CD4-positive, CD25-positive, alpha-beta regulatory T cell (primary cell): ENCODE data around the gene FCRLA. TPM values are rescaled to one million over a fixed set of nuclear protein-coding genes. Genes with fewer than 3 reads are reported as not detected.

Experiments
- ATAC-seq, 2 donors: fragments of 150-1000 bp; cut with Tn5 transposase; one replicate each; pipeline ENCODE4 v1.10.0; 2021; ENCODE audit warnings: low read depth in 2 of 2, moderate number of reproducible peaks in 2 of 2, moderate library complexity in 1 of 2
- DNase-seq, 3 donors: peaks; one replicate each; pipeline versions ENCODE4 v3.0.0 to v3.0.0-alpha.2; 2012 to 2022; ENCODE audit warnings: mixed read lengths in 1 of 3
- H3K27ac ChIP-seq: one replicate; pipeline ENCODE4 v1.7.0; 2013; ENCODE audit warnings: mild to moderate bottlenecking, low read length; ENCODE audit not compliant: insufficient read depth, poor library complexity, severe bottlenecking
- H3K27me3 ChIP-seq: one replicate; pipeline ENCODE4 v1.7.0; 2013; ENCODE audit warnings: low read length; ENCODE audit not compliant: control insufficient read depth, insufficient read depth
- H3K36me3 ChIP-seq: one replicate; pipeline ENCODE4 v1.7.0; 2013; ENCODE audit warnings: mild to moderate bottlenecking, low read length, moderate library complexity; ENCODE audit not compliant: control insufficient read depth, insufficient read depth
- H3K4me1 ChIP-seq: 2 replicates; pipeline ENCODE4 v1.7.0; 2013; ENCODE audit warnings: mild to moderate bottlenecking, low read length; ENCODE audit not compliant: insufficient read depth, control insufficient read depth, poor library complexity, severe bottlenecking
- H3K4me3 ChIP-seq: one replicate; pipeline ENCODE4 v1.7.0; 2013; ENCODE audit warnings: low read depth, mild to moderate bottlenecking, low read length, moderate library complexity
- H3K9me3 ChIP-seq, 2 experiments: 1 replicate in 1 of 2; 2 replicates in 1 of 2; pipeline ENCODE4 v1.7.0; 2013; ENCODE audit warnings: low read length in 2 of 2, mild to moderate bottlenecking in 1 of 2, moderate library complexity in 1 of 2; ENCODE audit not compliant: control insufficient read depth in 2 of 2
- H3K27ac Mint-ChIP-seq, 3 donors: one replicate each; pipeline ENCODE4 v1.8.0; 2020 to 2022; ENCODE audit warnings: mild to moderate bottlenecking in 3 of 3, mixed read lengths in 3 of 3, moderate library complexity in 2 of 3
- H3K27me3 Mint-ChIP-seq: one replicate; pipeline ENCODE4 v1.8.0; 2022; ENCODE audit warnings: mild to moderate bottlenecking, mixed read lengths
- H3K36me3 Mint-ChIP-seq: one replicate; pipeline ENCODE4 v1.8.0; 2020; ENCODE audit warnings: mixed read lengths
- H3K4me1 Mint-ChIP-seq, 4 donors: one replicate each; pipeline ENCODE4 v1.8.0; 2020 to 2022; ENCODE audit warnings: mixed read lengths in 4 of 4, mild to moderate bottlenecking in 1 of 4
- H3K4me3 Mint-ChIP-seq, 4 donors: one replicate each; pipeline ENCODE4 v1.8.0; 2020 to 2022; ENCODE audit warnings: mild to moderate bottlenecking in 4 of 4, mixed read lengths in 4 of 4, moderate library complexity in 3 of 4
- H3K9me3 Mint-ChIP-seq, 7 donors: one replicate each; pipeline ENCODE4 v1.8.0; 2020 to 2022; ENCODE audit warnings: mixed read lengths in 7 of 7, mild to moderate bottlenecking in 3 of 7, moderate library complexity in 2 of 7
- polyA plus RNA-seq, 4 donors: library from polyadenylated mRNA; unstranded; fragments of 300-500 nt; fragmentation: Illumina TruSeq; gene quantifications; one replicate each; pipeline ENCODE4 v1.2.3, GENCODE V29; 2021
- total RNA-seq: library from RNA; stranded (reverse); gene quantifications from one replicate; pipeline ENCODE4 v1.2.3, GENCODE V29; 2022

Gene FCRLA
- total and polyA plus RNA-seq, 5 donors from 2014 or later: 0.51 to 2.1 (median 0.51) TPM; not detected in 2

GRCh38 chr1:161736335-161736969 lies 29.4 kb downstream of the FCRLA start:
- no peak overlapping the region for H3K27ac ChIP-seq
- peaks cover 14% of the 10 kb centered on the region for H3K27me3 Mint-ChIP-seq
- H3K4me3 ChIP-seq: no peak overlapping the region
- no peaks in the 10 kb centered on the region for H3K36me3 ChIP-seq
- H3K9me3 ChIP-seq: no peaks in the 10 kb centered on the region
- H3K36me3 Mint-ChIP-seq: no peaks in the 10 kb centered on the region
- no peak overlapping the region for H3K27ac Mint-ChIP-seq
- H3K4me1 ChIP-seq: peaks cover 4% of the 10 kb centered on the region
- peaks cover 0 to 7% (median 1%) of the 10 kb centered on the region in 4 donors for H3K4me1 Mint-ChIP-seq
- DNase-seq: no peak
- peaks cover 24% of the 10 kb centered on the region for H3K27me3 ChIP-seq
- ATAC-seq: no peak
- H3K4me3 Mint-ChIP-seq: no peak overlapping the region
- peaks cover 0 to 2% (median 0%) of the 10 kb centered on the region in 7 donors for H3K9me3 Mint-ChIP-seq

GRCh38 chr1:161737625-161738024 lies 30.6 kb downstream of the FCRLA start:
- H3K9me3 ChIP-seq: no peaks in the 10 kb centered on the region
- Mint-ChIP-seq H3K4me1 (peaks cover 0 to 8% (median 1%) of the 10 kb centered on the region in 4 donors), H3K36me3 (no peaks in the 10 kb centered on the region), H3K27ac (peak overlapping the region in 1 of 3 donors; percentile 27), H3K27me3 (peaks cover 12% of the 10 kb centered on the region), H3K9me3 (peaks cover 0 to 2% (median 0%) of the 10 kb centered on the region in 7 donors), H3K4me3 (no peak overlapping the region)
- peaks cover 4% of the 10 kb centered on the region for H3K4me1 ChIP-seq
- H3K27ac ChIP-seq: no peak overlapping the region
- ATAC-seq (no peak), DNase-seq (no peak)
- H3K27me3 ChIP-seq: peaks cover 14% of the 10 kb centered on the region
- no peaks in the 10 kb centered on the region for H3K36me3 ChIP-seq
- no peak overlapping the region for H3K4me3 ChIP-seq

GRCh38 chr1:161738627-161739287 lies 31.7 kb downstream of the FCRLA start:
- Mint-ChIP-seq H3K4me3 (peak overlapping the region in 1 of 4 donors; percentile 45), H3K27me3 (peaks cover 14% of the 10 kb centered on the region), H3K36me3 (no peaks in the 10 kb centered on the region), H3K27ac (no peak overlapping the region), H3K9me3 (peaks cover 0 to 2% (median 0%) of the 10 kb centered on the region in 7 donors), H3K4me1 (peaks cover 0 to 8% (median 1%) of the 10 kb centered on the region in 4 donors)
- Histone ChIP-seq H3K9me3 (no peaks in the 10 kb centered on the region), H3K27ac (no peak overlapping the region), H3K36me3 (no peaks in the 10 kb centered on the region), H3K4me3 (no peak overlapping the region), H3K27me3 (peaks cover 13% of the 10 kb centered on the region), H3K4me1 (peaks cover 4% of the 10 kb centered on the region)
- ATAC-seq (peak; percentile 63 to 70), DNase-seq (peak in 2 of 3 donors; percentile 38 to 53)

- no peak for ATAC-seq
- H3K27ac Mint-ChIP-seq: no peak overlapping the region
Observed at GRCh38 chr1:161739865-161740566, 33.0 kb downstream of the FCRLA start.

GRCh38 chr1:161740921-161741320 lies 33.9 kb downstream of the FCRLA start:
- Histone ChIP-seq H3K4me3 (no peak overlapping the region), H3K27ac (no peak overlapping the region), H3K27me3 (peaks cover 10% of the 10 kb centered on the region), H3K4me1 (peaks cover 4% of the 10 kb centered on the region), H3K9me3 (no peaks in the 10 kb centered on the region), H3K36me3 (no peaks in the 10 kb centered on the region)
- H3K4me1 Mint-ChIP-seq: peaks cover 0 to 8% (median 1%) of the 10 kb centered on the region in 4 donors
- H3K4me3 Mint-ChIP-seq: no peak overlapping the region
- peaks cover 0 to 2% (median 0%) of the 10 kb centered on the region in 7 donors for H3K9me3 Mint-ChIP-seq
- ATAC-seq: no peak
- DNase-seq: no peak
- peaks cover 29% of the 10 kb centered on the region for H3K27me3 Mint-ChIP-seq
- no peaks in the 10 kb centered on the region for H3K36me3 Mint-ChIP-seq
- H3K27ac Mint-ChIP-seq: no peak overlapping the region

More at GRCh38 chr1:161739865-161740566, 33.0 kb downstream of the FCRLA start:
- Mint-ChIP-seq H3K36me3 (no peaks in the 10 kb centered on the region), H3K4me3 (no peak overlapping the region), H3K27me3 (peaks cover 22% of the 10 kb centered on the region), H3K4me1 (peaks cover 0 to 8% (median 1%) of the 10 kb centered on the region in 4 donors), H3K9me3 (peaks cover 0 to 2% (median 0%) of the 10 kb centered on the region in 7 donors)
- Histone ChIP-seq H3K27ac (no peak overlapping the region), H3K9me3 (no peaks in the 10 kb centered on the region), H3K4me3 (no peak overlapping the region), H3K4me1 (peaks cover 4% of the 10 kb centered on the region), H3K36me3 (no peaks in the 10 kb centered on the region), H3K27me3 (peaks cover 13% of the 10 kb centered on the region)
- DNase-seq: no peak

- Mint-ChIP-seq H3K9me3 (peaks cover 0 to 2% (median 0%) of the 10 kb centered on the region in 7 donors), H3K27me3 (peaks cover 45% of the 10 kb centered on the region), H3K36me3 (no peaks in the 10 kb centered on the region), H3K27ac (no peak overlapping the region), H3K4me3 (no peak overlapping the region), H3K4me1 (peaks cover 0 to 16% (median 2%) of the 10 kb centered on the region in 4 donors)
- Histone ChIP-seq H3K4me1 (peaks cover 4% of the 10 kb centered on the region), H3K36me3 (no peaks in the 10 kb centered on the region), H3K9me3 (no peaks in the 10 kb centered on the region), H3K27ac (no peak overlapping the region), H3K27me3 (peaks cover 9% of the 10 kb centered on the region), H3K4me3 (no peak overlapping the region)
- DNase-seq (no peak), ATAC-seq (no peak)
Observed at GRCh38 chr1:161743231-161743630, 36.2 kb downstream of the FCRLA start.

- H3K4me1 Mint-ChIP-seq: peaks cover 0 to 35% (median 21%) of the 10 kb centered on the region in 4 donors
- peaks cover 0 to 2% (median 0%) of the 10 kb centered on the region in 7 donors for H3K9me3 Mint-ChIP-seq
- peak overlapping the region in 1 of 3 donors; percentile 49 for H3K27ac Mint-ChIP-seq
- ATAC-seq: no peak
- Histone ChIP-seq H3K4me1 (peaks cover 23% of the 10 kb centered on the region), H3K27me3 (peaks cover 4% of the 10 kb centered on the region), H3K27ac (no peak overlapping the region), H3K4me3 (no peak overlapping the region), H3K9me3 (no peaks in the 10 kb centered on the region), H3K36me3 (peaks cover 12% of the 10 kb centered on the region)
- H3K27me3 Mint-ChIP-seq: peaks cover 39% of the 10 kb centered on the region
- H3K36me3 Mint-ChIP-seq: peaks cover 3% of the 10 kb centered on the region
- peak overlapping the region in 2 of 4 donors; percentile 94 for H3K4me3 Mint-ChIP-seq
- no peak for DNase-seq
Observed at GRCh38 chr1:161747801-161748200, 40.8 kb downstream of the FCRLA start.
